Endometrium (tissue), 2 donors: ENCODE results near the gene NHLRC3.
"Not testable (repeated sequence)": the region's sequence is repeated elsewhere in the genome, so short reads cannot be mapped to it uniquely, and the experiment has no call there.

Experiments used
- FAIRE-seq: peaks from 2 replicates; lab custom pipeline; 2012; peaks lifted over from hg19 to GRCh38; lab: Jason Lieb, UNC
- donor health status: control.
- donor health status: control.

NHLRC3 gene

DNA sequence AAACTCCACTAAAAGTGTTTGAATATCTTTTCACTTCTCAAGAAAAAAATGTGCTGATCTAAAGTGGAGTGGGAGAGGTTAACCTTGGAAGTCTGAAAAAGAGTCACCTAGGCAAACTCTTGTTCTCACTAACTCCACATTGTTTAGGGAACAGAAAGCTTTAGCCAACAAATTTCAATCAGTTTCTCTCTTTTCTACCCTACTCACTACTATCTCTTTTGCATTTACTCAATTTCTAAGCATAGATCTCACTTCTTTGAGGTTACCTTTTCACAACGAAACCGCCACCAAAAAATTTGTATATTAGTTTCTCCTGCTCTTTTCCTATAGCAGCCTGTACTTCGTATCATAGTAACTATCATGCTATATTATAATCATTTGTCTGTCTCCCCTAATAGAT, 6.3 kb downstream of the NHLRC3 start:
- FAIRE-seq, result no peak

DNA sequence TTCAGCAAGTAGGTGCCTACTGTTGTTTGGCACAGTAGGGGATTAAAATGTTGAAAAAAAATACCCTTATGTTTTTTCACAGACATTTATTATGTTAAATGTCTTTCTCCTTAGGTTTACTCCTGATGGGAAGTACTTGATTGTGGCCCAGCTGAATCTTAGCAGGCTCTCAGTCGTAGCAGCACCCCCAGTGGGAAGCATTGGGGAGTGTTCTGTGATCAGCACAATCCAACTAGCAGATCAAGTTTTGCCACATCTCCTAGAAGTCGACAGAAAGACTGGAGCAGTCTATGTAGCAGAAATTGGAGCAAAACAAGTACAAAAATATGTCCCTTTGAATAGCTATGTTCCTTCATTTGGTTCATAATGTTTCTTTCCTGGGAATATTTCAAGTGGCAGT, 9.3 kb downstream of the NHLRC3 start:
- no peak for FAIRE-seq

- FAIRE-seq, result peak; percentile 23
Observed at GRCh38 chr13:39048806-39049205, 10.6 kb downstream of the NHLRC3 start.

DNA sequence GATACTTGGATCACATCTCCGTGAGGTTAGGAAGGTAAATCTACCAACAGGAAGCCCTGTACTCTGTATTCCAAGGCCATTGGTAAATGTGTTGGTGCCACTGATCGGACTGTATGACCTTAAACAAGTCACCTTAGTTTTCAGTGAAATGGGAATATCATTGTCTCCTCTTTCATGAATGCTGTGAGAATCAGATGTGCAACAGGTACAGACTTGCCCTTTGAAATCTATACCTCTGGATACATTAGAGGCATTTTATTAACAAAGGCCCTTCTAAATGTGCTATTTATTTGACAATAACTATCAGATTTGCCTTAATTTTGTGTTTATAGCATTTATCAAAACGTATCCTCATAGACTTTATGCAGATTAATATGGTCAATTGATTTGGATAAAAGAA, 11.0 kb downstream of the NHLRC3 start:
- FAIRE-seq, result no peak

DNA sequence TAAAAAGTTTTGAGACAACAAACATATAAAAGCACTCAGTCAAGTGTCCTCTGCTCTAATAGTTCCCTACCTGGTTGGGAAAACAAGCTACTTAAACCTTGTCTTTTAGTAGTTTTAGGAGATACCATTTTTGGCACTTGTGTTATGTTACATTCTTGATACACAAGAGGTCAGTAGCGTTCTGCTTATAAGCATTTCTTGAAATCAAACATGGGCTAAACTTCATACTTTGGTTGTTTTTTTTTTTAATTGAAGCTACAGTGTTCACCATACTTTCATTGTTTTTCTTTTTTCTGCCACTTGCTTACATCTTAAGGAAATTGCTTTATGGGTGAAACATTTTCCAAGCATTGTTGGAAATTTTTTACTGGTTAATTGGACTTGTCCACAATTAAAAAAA, 12.9 kb downstream of the NHLRC3 start:
- FAIRE-seq, result peak; percentile 89

GRCh38 chr13:39052944-39053343, 14.7 kb downstream of the NHLRC3 start:
- no peak for FAIRE-seq

- no peak for FAIRE-seq
Observed at GRCh38 chr13:39054112-39054511, 15.9 kb downstream of the NHLRC3 start.

DNA sequence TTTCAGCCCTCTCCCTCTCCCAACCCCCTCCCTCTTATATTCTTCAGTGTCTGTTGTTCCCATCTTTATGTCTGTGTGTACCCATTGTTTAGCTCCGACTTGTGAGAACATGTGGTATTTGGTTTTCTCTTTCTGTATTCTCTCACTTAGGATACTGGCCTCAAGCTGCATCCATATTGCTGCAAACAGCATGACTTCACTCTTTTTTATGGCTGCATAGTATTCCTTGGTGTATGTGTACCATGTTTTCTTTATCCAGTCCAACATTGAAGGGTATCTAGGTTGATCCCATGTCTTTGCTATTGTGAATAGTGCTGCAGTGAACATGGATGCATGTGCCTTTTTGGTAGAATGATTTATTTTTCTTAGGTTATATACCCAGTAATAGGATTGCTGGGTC, 17.8 kb downstream of the NHLRC3 start:
- FAIRE-seq, result no peak

GRCh38 chr13:39058040-39058439, 19.8 kb downstream of the NHLRC3 start:
- FAIRE-seq, result no peak

DNA sequence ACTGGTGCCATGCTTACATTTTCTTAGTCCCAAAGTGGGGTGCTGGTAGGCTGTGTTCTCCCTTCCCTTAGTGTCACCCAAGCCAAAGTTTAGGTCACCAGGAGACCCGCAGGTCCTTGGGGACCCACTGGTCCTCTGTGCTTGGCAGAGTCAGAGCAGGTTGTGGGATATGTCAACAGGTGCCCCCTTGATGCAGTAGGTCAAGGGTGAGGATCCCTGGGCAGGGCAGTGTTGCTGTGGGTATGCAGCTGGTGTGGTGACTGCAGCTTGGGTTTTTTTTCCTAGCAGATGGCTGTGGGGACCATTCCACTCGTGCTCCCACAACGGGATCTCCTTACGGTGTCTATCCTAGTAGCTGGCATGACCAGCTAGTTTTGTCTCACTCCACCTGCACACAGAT, 23.7 kb downstream of the NHLRC3 start:
- no peak for FAIRE-seq

DNA sequence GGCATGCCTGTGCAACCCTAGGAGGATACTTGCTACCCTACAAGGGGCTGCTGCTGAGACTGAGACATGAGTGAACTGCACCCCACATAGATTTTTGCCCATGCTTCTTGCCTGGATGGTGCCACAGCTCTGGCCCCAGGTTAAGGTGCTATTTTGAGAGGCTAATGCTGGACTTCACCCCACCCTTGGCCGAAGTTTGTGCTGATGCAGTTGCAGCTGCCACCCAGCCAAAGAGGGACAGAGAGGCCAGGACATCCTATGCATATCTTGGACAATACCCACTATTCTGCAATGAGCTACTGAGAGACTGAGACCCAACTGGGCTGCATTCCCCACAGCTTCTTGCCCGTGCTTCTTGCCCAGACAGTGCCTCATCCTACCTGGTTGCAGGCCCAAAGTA, 34.6 kb downstream of the NHLRC3 start:
- FAIRE-seq, result no peak

GRCh38 chr13:39073983-39074382, 35.7 kb downstream of the NHLRC3 start:
- FAIRE-seq, result no peak

DNA sequence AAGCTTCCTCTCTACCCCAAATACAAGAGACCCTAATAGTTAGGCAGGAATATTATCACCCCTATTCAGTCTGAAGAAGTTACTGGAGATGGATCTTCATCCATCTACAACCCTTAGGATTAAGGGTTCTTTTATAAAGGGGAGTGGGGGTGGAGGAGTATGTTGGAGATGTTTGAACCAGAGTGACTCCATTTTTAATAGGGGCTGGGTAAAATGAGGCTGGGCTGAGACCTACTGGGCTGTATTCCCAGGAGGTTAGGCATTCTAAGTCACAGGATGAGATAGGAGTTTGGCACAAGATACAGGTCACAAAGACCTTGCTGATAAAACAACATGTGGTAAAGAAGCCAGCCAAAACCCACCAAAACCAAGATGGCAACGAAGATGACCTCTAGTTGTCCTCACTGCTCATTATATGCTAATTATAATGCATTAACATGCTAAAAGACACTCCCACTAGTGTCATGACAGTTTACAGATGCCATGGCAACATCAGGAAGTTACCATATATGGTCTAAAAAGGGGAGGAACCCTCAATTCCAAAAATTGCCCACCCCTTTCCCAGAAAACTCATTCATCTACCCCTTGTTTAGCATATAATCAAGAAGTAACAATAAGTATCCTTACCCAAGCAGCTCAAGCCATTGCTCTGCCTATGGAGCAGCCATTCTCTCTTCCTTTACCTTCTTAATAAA, 48.1 kb downstream of the NHLRC3 start:
- FAIRE-seq, result not testable (repeated sequence)

DNA sequence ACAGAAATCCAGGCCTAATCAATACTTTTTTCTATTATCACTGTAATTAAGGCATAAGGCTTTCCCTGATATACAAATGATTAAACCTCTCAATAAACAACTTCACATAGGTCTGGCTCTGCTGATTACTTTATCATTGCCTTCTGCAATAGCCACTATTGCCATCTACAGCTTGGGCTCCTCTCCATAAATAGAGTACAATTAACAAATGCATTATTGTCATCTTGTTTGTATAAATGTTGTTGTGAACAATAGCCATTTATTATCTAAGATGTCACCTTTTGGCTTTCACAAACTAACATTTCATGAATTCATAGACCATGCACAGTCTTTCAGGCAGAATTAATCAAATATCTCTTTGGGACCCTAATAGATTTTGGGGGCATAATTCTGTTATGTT, 53.3 kb downstream of the NHLRC3 start:
- FAIRE-seq, result no peak

GRCh38 chr13:39095500-39095899, 57.2 kb downstream of the NHLRC3 start:
- FAIRE-seq, result no peak

GRCh38 chr13:39099231-39099630, 61.0 kb downstream of the NHLRC3 start:
- no peak for FAIRE-seq
